LoVo (cell line): ENCODE data around the gene CUL9.

Experiments used
- DNase-seq: peaks from one replicate; pipeline ENCODE4 v3.0.0-alpha.2; 2016; ENCODE audit warnings: low spot score

The CUL9 gene

GRCh38 chr6:43229803-43230620 is 48.0 kb downstream of the CUL9 start:
- DNase-seq: no peak

GRCh38 chr6:43231053-43231452 is 49.1 kb downstream of the CUL9 start:
- DNase-seq: no peak

- DNase-seq: no peak
Measured at GRCh38 chr6:43231735-43232450, 49.9 kb downstream of the CUL9 start.

GRCh38 chr6:43235841-43236240 is 53.8 kb downstream of the CUL9 start:
- no peak for DNase-seq

- no peak for DNase-seq
Measured at GRCh38 chr6:43239054-43239453, 57.1 kb downstream of the CUL9 start.

GRCh38 chr6:43240950-43241349 is 59.0 kb downstream of the CUL9 start:
- no peak for DNase-seq

GRCh38 chr6:43241446-43241845 is 59.5 kb downstream of the CUL9 start:
- DNase-seq: no peak

GRCh38 chr6:43242908-43243663 is 61.1 kb downstream of the CUL9 start, which contains the start of gene TTBK1:
Gene TTBK1, plus strand, starts transcription at chr6:43243481. Its CDS starts 3,180 bp downstream, at chr6:43246661.
- no peak for DNase-seq

- DNase-seq: no peak
Measured at GRCh38 chr6:43243664-43244321, 61.8 kb downstream of the CUL9 start.

- DNase-seq: peak; percentile 15
Measured at GRCh38 chr6:43246301-43247113, 64.5 kb downstream of the CUL9 start.

- DNase-seq: peak; percentile 64
Measured at GRCh38 chr6:43247114-43247999, 65.4 kb downstream of the CUL9 start.

GRCh38 chr6:43248101-43248500 is 66.1 kb downstream of the CUL9 start:
- no peak for DNase-seq

- DNase-seq: no peak
Measured at GRCh38 chr6:43248791-43249190, 66.8 kb downstream of the CUL9 start.

- DNase-seq: no peak
Measured at GRCh38 chr6:43250992-43251373, 69.0 kb downstream of the CUL9 start.

GRCh38 chr6:43253401-43253800 is 71.4 kb downstream of the CUL9 start:
- DNase-seq: no peak

- DNase-seq: no peak
Measured at GRCh38 chr6:43254138-43254817, 72.3 kb downstream of the CUL9 start.

- no peak for DNase-seq
Measured at GRCh38 chr6:43254846-43255245, 72.8 kb downstream of the CUL9 start.

- DNase-seq: no peak
Measured at GRCh38 chr6:43255408-43256054, 73.5 kb downstream of the CUL9 start.
